Hepatocyte (in vitro differentiated cells): ENCODE measurements around the gene TRIM52.

Experiments
- CTCF ChIP-seq: fragments of 200-600 bp; sonication (generic); IDR thresholded peaks from 2 replicates; pipeline ENCODE4 v1.5.1; 2016; ENCODE audit warnings: antibody characterized with exemption, mild to moderate bottlenecking; ENCODE audit not compliant: poor library complexity
- EZH2 ChIP-seq: fragments of 200-600 bp; sonication (generic); IDR thresholded peaks from 2 replicates; pipeline ENCODE4 v1.6.1; 2016; ENCODE audit warnings: antibody characterized with exemption, mild to moderate bottlenecking, borderline replicate concordance
- EZH2phosphoT487 ChIP-seq: fragments of 200-600 bp; sonication (generic); IDR thresholded peaks from one replicate; pipeline ENCODE4 v1.6.1; 2018; ENCODE audit warnings: antibody characterized with exemption, mild to moderate bottlenecking, low read depth, moderate library complexity; ENCODE audit not compliant: unreplicated experiment, severe bottlenecking

GRCh38 chr5:181259283-181259682 lies 1.7 kb downstream of the TRIM52 start:
- TF ChIP-seq CTCF (no peak), EZH2 (no peak), EZH2phosphoT487 (no peak)
